Activated T-cell treated with anti-CD3 and anti-CD28 coated beads, Interleukin-2, amount 50 U/mL, for 4 hours (primary cell): ENCODE results near the gene RPRD2. TPM values are rescaled to one million over a fixed set of nuclear protein-coding genes. Genes with fewer than 3 reads are reported as not detected.
"Not testable (repeated sequence)": the region's sequence is repeated elsewhere in the genome, so short reads cannot be mapped to it uniquely, and the experiment has no call there.

Source experiments
- ATAC-seq, 2 donors: fragments of 200-7000 bp; cut with Tn5 transposase; one replicate each; pipeline ENCODE4 v1.10.0; 2021
- DNase-seq: peaks from one replicate; pipeline ENCODE4 v3.0.0-alpha.2; 2020
- H3K27me3 Mint-ChIP-seq: one replicate; pipeline ENCODE4 v1.8.0; 2021; ENCODE audit warnings: low read depth, mixed read lengths
- H3K36me3 Mint-ChIP-seq: one replicate; pipeline ENCODE4 v1.8.0; 2022; ENCODE audit warnings: mixed read lengths; ENCODE audit not compliant: insufficient read depth
- H3K4me1 Mint-ChIP-seq: one replicate; pipeline ENCODE4 v1.8.0; 2021; ENCODE audit warnings: low read depth, mixed read lengths
- H3K4me3 Mint-ChIP-seq: one replicate; pipeline ENCODE4 v1.8.0; 2021; ENCODE audit warnings: mild to moderate bottlenecking, moderate library complexity, mixed read lengths
- H3K9me3 Mint-ChIP-seq: one replicate; pipeline ENCODE4 v1.8.0; 2021; ENCODE audit warnings: mixed read lengths
- total RNA-seq, 3 donors: library from RNA; stranded (reverse); gene quantifications; one replicate each; pipeline ENCODE4 v1.2.1, GENCODE V29; 2021

Gene RPRD2
- 10 to 100 TPM; 18.6 to 19.8 (median 19.2) TPM for total RNA-seq

GRCh38 chr1:150363426-150364230 lies at the start of gene RPRD2:
TSS of gene RPRD2 (plus strand) at chr1:150364147. CDS start at chr1:150364715, 568 bp downstream.
- peak; percentile 94 to 96 for ATAC-seq
- no peaks in the 10 kb centered on the region for H3K9me3 Mint-ChIP-seq
- H3K36me3 Mint-ChIP-seq: no peaks in the 10 kb centered on the region

GRCh38 chr1:150314691-150315090 lies 49.3 kb upstream of the RPRD2 start:
- not testable (repeated sequence) for H3K4me1 Mint-ChIP-seq, H3K36me3 Mint-ChIP-seq, H3K4me3 Mint-ChIP-seq, H3K27me3 Mint-ChIP-seq, H3K9me3 Mint-ChIP-seq, ATAC-seq, DNase-seq

More at GRCh38 chr1:150363426-150364230, at the start of gene RPRD2:
- H3K4me1 Mint-ChIP-seq: peaks cover 26% of the 10 kb centered on the region
- peak within 1 kb of the TSS; percentile 95 for H3K4me3 Mint-ChIP-seq
- H3K27me3 Mint-ChIP-seq: no peaks in the 10 kb centered on the region
- peak; percentile 98 for DNase-seq

- H3K4me3 Mint-ChIP-seq: peak overlapping the region; percentile 99
- no peaks in the 10 kb centered on the region for H3K27me3 Mint-ChIP-seq
- H3K4me1 Mint-ChIP-seq: peaks cover 22% of the 10 kb centered on the region
- ATAC-seq (no peak), DNase-seq (no peak)
- peaks cover 14% of the 10 kb centered on the region for H3K36me3 Mint-ChIP-seq
- no peaks in the 10 kb centered on the region for H3K9me3 Mint-ChIP-seq
Measured at GRCh38 chr1:150320667-150320978, 43.3 kb upstream of the RPRD2 start.

GRCh38 chr1:150321826-150322166 lies 42.2 kb upstream of the RPRD2 start:
- Mint-ChIP-seq H3K36me3 (peaks cover 22% of the 10 kb centered on the region), H3K27me3 (no peaks in the 10 kb centered on the region), H3K4me1 (peaks cover 27% of the 10 kb centered on the region), H3K9me3 (no peaks in the 10 kb centered on the region), H3K4me3 (peak overlapping the region; percentile 99)
- ATAC-seq (peak; percentile 1 to 3), DNase-seq (no peak)

GRCh38 chr1:150322310-150322709 lies 41.6 kb upstream of the RPRD2 start:
- Mint-ChIP-seq H3K27me3 (no peaks in the 10 kb centered on the region), H3K4me3 (peak overlapping the region; percentile 99), H3K36me3 (peaks cover 22% of the 10 kb centered on the region), H3K9me3 (no peaks in the 10 kb centered on the region), H3K4me1 (peaks cover 27% of the 10 kb centered on the region)
- peak; percentile 69 to 70 for ATAC-seq
- DNase-seq: no peak

GRCh38 chr1:150332651-150333290 lies 31.2 kb upstream of the RPRD2 start:
- no peaks in the 10 kb centered on the region for H3K27me3 Mint-ChIP-seq
- no peak overlapping the region for H3K4me3 Mint-ChIP-seq
- H3K9me3 Mint-ChIP-seq: no peaks in the 10 kb centered on the region
- DNase-seq (no peak), ATAC-seq (no peak)
- H3K4me1 Mint-ChIP-seq: peaks cover 2% of the 10 kb centered on the region
- peaks cover 36% of the 10 kb centered on the region for H3K36me3 Mint-ChIP-seq

- H3K4me1 Mint-ChIP-seq: no peaks in the 10 kb centered on the region
- DNase-seq (no peak), ATAC-seq (no peak)
- peaks cover 45% of the 10 kb centered on the region for H3K36me3 Mint-ChIP-seq
- no peak overlapping the region for H3K4me3 Mint-ChIP-seq
- no peaks in the 10 kb centered on the region for H3K27me3 Mint-ChIP-seq
- H3K9me3 Mint-ChIP-seq: no peaks in the 10 kb centered on the region
Measured at GRCh38 chr1:150346316-150346715, 17.6 kb upstream of the RPRD2 start.

- Mint-ChIP-seq H3K36me3 (peaks cover 29% of the 10 kb centered on the region), H3K27me3 (no peaks in the 10 kb centered on the region), H3K4me1 (no peaks in the 10 kb centered on the region), H3K9me3 (no peaks in the 10 kb centered on the region), H3K4me3 (no peak overlapping the region)
- DNase-seq (no peak), ATAC-seq (no peak)
Measured at GRCh38 chr1:150352866-150353265, 11.1 kb upstream of the RPRD2 start.

- ATAC-seq (no peak), DNase-seq (no peak)
- Mint-ChIP-seq H3K9me3 (no peaks in the 10 kb centered on the region), H3K4me1 (peaks cover 24% of the 10 kb centered on the region), H3K27me3 (no peaks in the 10 kb centered on the region), H3K36me3 (no peaks in the 10 kb centered on the region), H3K4me3 (peak overlapping the region; percentile 95)
Measured at GRCh38 chr1:150362721-150363425, 1.1 kb upstream of the RPRD2 start.

GRCh38 chr1:150364231-150365003 lies 470 bp downstream of the RPRD2 start:
- Mint-ChIP-seq H3K27me3 (no peaks in the 10 kb centered on the region), H3K9me3 (no peaks in the 10 kb centered on the region), H3K4me1 (peaks cover 31% of the 10 kb centered on the region), H3K36me3 (no peaks in the 10 kb centered on the region), H3K4me3 (peak overlapping the region; percentile 95)
- peak; percentile 69 for DNase-seq
- peak; percentile 51 to 55 for ATAC-seq

GRCh38 chr1:150365941-150366340 lies 2.0 kb downstream of the RPRD2 start:
- Mint-ChIP-seq H3K27me3 (no peaks in the 10 kb centered on the region), H3K4me3 (peak overlapping the region; percentile 95), H3K4me1 (peaks cover 38% of the 10 kb centered on the region), H3K9me3 (no peaks in the 10 kb centered on the region), H3K36me3 (no peaks in the 10 kb centered on the region)
- no peak for ATAC-seq
- DNase-seq: no peak

GRCh38 chr1:150366416-150367296 lies 2.7 kb downstream of the RPRD2 start:
- no peak for DNase-seq
- Mint-ChIP-seq H3K9me3 (no peaks in the 10 kb centered on the region), H3K27me3 (no peaks in the 10 kb centered on the region), H3K4me3 (peak overlapping the region; percentile 95), H3K4me1 (peaks cover 45% of the 10 kb centered on the region), H3K36me3 (no peaks in the 10 kb centered on the region)
- no peak for ATAC-seq

GRCh38 chr1:150371110-150371509 lies 7.2 kb downstream of the RPRD2 start:
- H3K4me3 Mint-ChIP-seq: no peak overlapping the region

More at GRCh38 chr1:150371110-150371509, 7.2 kb downstream of the RPRD2 start:
- DNase-seq: no peak
- Mint-ChIP-seq H3K27me3 (no peaks in the 10 kb centered on the region), H3K9me3 (no peaks in the 10 kb centered on the region), H3K4me1 (peaks cover 73% of the 10 kb centered on the region), H3K36me3 (peaks cover 7% of the 10 kb centered on the region)
- no peak for ATAC-seq
